Measurements from ENCODE around the gene USP40.

The USP40 gene

GRCh38 chr2:233458031-233458610, 108.5 kb downstream of the USP40 start:
- DNase-seq, result no peak

GRCh38 chr2:233457356-233457755, 109.2 kb downstream of the USP40 start:
- DNase-seq, result no peak

- DNase-seq, result no peak
Observed at GRCh38 chr2:233456934-233457333, 109.6 kb downstream of the USP40 start.

GRCh38 chr2:233456111-233456510, 110.5 kb downstream of the USP40 start:
- DNase-seq, result no peak

GRCh38 chr2:233455491-233455890, 111.1 kb downstream of the USP40 start:
- DNase-seq, result no peak

GRCh38 chr2:233455006-233455405, 111.6 kb downstream of the USP40 start:
- no peak for DNase-seq

- DNase-seq, result no peak
Observed at GRCh38 chr2:233453916-233454315, 112.7 kb downstream of the USP40 start.

- no peak for DNase-seq
Observed at GRCh38 chr2:233453111-233453915, 113.3 kb downstream of the USP40 start.

- no peak for DNase-seq
Observed at GRCh38 chr2:233451950-233452349, 114.6 kb downstream of the USP40 start.

GRCh38 chr2:233450864-233451575, 115.6 kb downstream of the USP40 start:
- no peak for DNase-seq

GRCh38 chr2:233449921-233450863, 116.4 kb downstream of the USP40 start:
- DNase-seq, result no peak

GRCh38 chr2:233449081-233449901, 117.3 kb downstream of the USP40 start:
- no peak for DNase-seq

- no peak for DNase-seq
Observed at GRCh38 chr2:233448575-233448974, 118.0 kb downstream of the USP40 start.

- DNase-seq, result no peak
Observed at GRCh38 chr2:233448220-233448559, 118.4 kb downstream of the USP40 start.

GRCh38 chr2:233447506-233448219, 118.9 kb downstream of the USP40 start:
- DNase-seq, result no peak

- no peak for DNase-seq
Observed at GRCh38 chr2:233446606-233447305, 119.8 kb downstream of the USP40 start.

- no peak for DNase-seq
Observed at GRCh38 chr2:233446121-233446520, 120.5 kb downstream of the USP40 start.

GRCh38 chr2:233445152-233445830, 121.3 kb downstream of the USP40 start:
- no peak for DNase-seq

- DNase-seq, result no peak
Observed at GRCh38 chr2:233444501-233444900, 122.1 kb downstream of the USP40 start.
